ENCODE data around the gene WNT3A. TPM values are rescaled to one million over a fixed set of nuclear protein-coding genes. Genes with fewer than 3 reads are reported as not detected.
A peak's percentile ranks its signal among the peaks of the same experiment; 100 is the strongest.

The WNT3A gene
- total and polyA plus RNA-seq, 9 of the 15 experiments (the other 6 are each of a cell fraction or from before 2014, with no cell fraction given) = not detected

- 0 out of 2 replicates have a peak, but pooled peaks have one; percentile 59 for TF ChIP-seq FOXP4 (CRISPR knock-in tag; IDR thresholded peaks at IDR 0.05; ENCODE audit: borderline replicate concordance)
- TF ChIP-seq, protein P1, sequence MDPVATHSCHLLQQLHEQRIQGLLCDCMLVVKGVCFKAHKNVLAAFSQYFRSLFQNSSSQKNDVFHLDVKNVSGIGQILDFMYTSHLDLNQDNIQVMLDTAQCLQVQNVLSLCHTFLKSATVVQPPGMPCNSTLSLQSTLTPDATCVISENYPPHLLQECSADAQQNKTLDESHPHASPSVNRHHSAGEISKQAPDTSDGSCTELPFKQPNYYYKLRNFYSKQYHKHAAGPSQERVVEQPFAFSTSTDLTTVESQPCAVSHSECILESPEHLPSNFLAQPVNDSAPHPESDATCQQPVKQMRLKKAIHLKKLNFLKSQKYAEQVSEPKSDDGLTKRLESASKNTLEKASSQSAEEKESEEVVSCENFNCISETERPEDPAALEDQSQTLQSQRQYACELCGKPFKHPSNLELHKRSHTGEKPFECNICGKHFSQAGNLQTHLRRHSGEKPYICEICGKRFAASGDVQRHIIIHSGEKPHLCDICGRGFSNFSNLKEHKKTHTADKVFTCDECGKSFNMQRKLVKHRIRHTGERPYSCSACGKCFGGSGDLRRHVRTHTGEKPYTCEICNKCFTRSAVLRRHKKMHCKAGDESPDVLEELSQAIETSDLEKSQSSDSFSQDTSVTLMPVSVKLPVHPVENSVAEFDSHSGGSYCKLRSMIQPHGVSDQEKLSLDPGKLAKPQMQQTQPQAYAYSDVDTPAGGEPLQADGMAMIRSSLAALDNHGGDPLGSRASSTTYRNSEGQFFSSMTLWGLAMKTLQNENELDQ (CRISPR knock-in tag; IDR thresholded peaks at IDR 0.05; ENCODE audit: borderline replicate concordance) = 0 out of 2 replicates have a peak, but pooled peaks have one; percentile 69
- TF ChIP-seq MCM3 (IDR thresholded peaks at IDR 0.05) = no peak
- no peak for TF ChIP-seq ZNF41 (CRISPR knock-in tag; conservative IDR thresholded peaks at IDR 0.05)
- TF ChIP-seq CTCFL (IDR thresholded peaks at IDR 0.05; ENCODE audit: borderline replicate concordance, insufficient read depth, low read depth, low read length, poor library complexity, severe bottlenecking) = no peak
- no peak for TF ChIP-seq ZFPM2 (CRISPR knock-in tag; IDR thresholded peaks at IDR 0.05)
- no peak for TF ChIP-seq ZBTB43 (CRISPR knock-in tag; IDR thresholded peaks at IDR 0.05)
- no peak for TF ChIP-seq MTF1 (CRISPR knock-in tag; IDR thresholded peaks at IDR 0.05; ENCODE audit: borderline replicate concordance)
- TF ChIP-seq KLF10 (CRISPR knock-in tag; IDR thresholded peaks at IDR 0.05) = no peak
- peak; percentile 45 for TF ChIP-seq ZNF12 (CRISPR knock-in tag; IDR thresholded peaks at IDR 0.05)
- no peak; the same call in 1 of the 2 replicates for TF ChIP-seq NR4A1 (CRISPR knock-in tag; IDR thresholded peaks at IDR 0.05)
- TF ChIP-seq NR4A1 (tag; IDR thresholded peaks at IDR 0.05) = no peak
- 0 out of 2 replicates have a peak, but pooled peaks have one; percentile 49 for TF ChIP-seq HDGF (IDR thresholded peaks at IDR 0.05)
- TF ChIP-seq NCOA6 (IDR thresholded peaks at IDR 0.05) = no peak
- TF ChIP-seq, protein P2, sequence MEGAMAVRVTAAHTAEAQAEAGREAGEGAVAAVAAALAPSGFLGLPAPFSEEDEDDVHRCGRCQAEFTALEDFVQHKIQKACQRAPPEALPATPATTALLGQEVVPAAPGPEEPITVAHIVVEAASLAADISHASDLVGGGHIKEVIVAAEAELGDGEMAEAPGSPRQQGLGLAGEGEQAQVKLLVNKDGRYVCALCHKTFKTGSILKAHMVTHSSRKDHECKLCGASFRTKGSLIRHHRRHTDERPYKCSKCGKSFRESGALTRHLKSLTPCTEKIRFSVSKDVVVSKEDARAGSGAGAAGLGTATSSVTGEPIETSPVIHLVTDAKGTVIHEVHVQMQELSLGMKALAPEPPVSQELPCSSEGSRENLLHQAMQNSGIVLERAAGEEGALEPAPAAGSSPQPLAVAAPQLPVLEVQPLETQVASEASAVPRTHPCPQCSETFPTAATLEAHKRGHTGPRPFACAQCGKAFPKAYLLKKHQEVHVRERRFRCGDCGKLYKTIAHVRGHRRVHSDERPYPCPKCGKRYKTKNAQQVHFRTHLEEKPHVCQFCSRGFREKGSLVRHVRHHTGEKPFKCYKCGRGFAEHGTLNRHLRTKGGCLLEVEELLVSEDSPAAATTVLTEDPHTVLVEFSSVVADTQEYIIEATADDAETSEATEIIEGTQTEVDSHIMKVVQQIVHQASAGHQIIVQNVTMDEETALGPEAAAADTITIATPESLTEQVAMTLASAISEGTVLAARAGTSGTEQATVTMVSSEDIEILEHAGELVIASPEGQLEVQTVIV (CRISPR knock-in tag; IDR thresholded peaks at IDR 0.05; ENCODE audit: borderline replicate concordance) = 0 out of 2 replicates have a peak, but pooled peaks have one; percentile 43
- no peak for TF ChIP-seq MECOM (CRISPR knock-in tag; IDR thresholded peaks at IDR 0.05)
Measured at GRCh38 chr1:228082918-228083870, 76.4 kb downstream of the WNT3A start (continued).
